NCI-H2029 treated with DMSO at 0.1 percent for 48 hours (cell line): Measurements from ENCODE around the gene FOXK1.

Experiments used
- DNase-seq: peaks from one replicate; lab custom pipeline; 2025; lab: John Stamatoyannopoulos, UW

Gene FOXK1

GRCh38 chr7:4819560-4820404, 137.7 kb downstream of the FOXK1 start:
- DNase-seq: no peak

GRCh38 chr7:4820405-4820966, 138.4 kb downstream of the FOXK1 start:
- DNase-seq: no peak
